ENCODE results near the gene FRMD6. TPM values are rescaled to one million over a fixed set of nuclear protein-coding genes. Genes with fewer than 3 reads are reported as not detected.

The FRMD6 gene
- total RNA-seq, 1 experiment from 2014 or later, result 11.4 TPM

DNA sequence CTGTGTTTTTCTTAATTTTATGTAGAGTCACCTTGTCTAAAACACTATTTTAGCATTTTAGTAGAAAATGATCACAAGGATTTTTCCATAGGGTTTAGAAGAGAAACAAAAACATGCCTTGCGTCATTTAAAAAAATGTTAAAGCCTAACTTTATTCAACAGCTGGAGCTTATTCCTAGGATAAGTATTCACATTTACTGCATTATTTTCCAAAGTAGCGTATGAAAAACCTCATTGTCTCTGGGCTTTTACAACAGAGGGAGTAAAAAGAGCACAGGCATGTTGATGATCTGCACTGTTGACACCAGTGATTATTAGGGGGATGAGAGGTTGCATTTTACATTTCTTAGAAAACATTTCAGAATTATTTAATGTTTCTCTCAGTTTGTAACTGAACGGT is 66.1 kb downstream of the FRMD6 start:
- H4K20me1 ChIP-seq (ENCODE audit: insufficient read depth), result no peaks in the 10 kb centered on the region
- DNase-seq (ENCODE audit: low read depth, low spot score) (no peak), ATAC-seq (no peak)
- no TSS peak for BruUV-seq (replicated peaks)
- no peaks in the 10 kb centered on the region for H3K27me3 ChIP-seq (ENCODE audit: insufficient read depth, low read length)
- H3K27ac ChIP-seq (ENCODE audit: low read depth, low read length), result no peak overlapping the region
- intact Hi-C loops (cut with micrococcal nuclease), result no loop called here
- H3K9me2 ChIP-seq (ENCODE audit: insufficient read depth), result no peaks in the 10 kb centered on the region
- H3K9me3 ChIP-seq (ENCODE audit: control insufficient read depth in 1 of 2, insufficient read depth in 1 of 2, low read depth in 1 of 2, low read length in 2 of 2), result no peaks in the 10 kb centered on the region
- no peak for TF ChIP-seq POLR2AphosphoS5 (IDR thresholded peaks at IDR 0.05; ENCODE audit: low read depth, low read length)
- TF ChIP-seq EZH2phosphoT487 (IDR thresholded peaks at IDR 0.05; ENCODE audit: borderline replicate concordance), result no peak
- TF ChIP-seq, protein P1, sequence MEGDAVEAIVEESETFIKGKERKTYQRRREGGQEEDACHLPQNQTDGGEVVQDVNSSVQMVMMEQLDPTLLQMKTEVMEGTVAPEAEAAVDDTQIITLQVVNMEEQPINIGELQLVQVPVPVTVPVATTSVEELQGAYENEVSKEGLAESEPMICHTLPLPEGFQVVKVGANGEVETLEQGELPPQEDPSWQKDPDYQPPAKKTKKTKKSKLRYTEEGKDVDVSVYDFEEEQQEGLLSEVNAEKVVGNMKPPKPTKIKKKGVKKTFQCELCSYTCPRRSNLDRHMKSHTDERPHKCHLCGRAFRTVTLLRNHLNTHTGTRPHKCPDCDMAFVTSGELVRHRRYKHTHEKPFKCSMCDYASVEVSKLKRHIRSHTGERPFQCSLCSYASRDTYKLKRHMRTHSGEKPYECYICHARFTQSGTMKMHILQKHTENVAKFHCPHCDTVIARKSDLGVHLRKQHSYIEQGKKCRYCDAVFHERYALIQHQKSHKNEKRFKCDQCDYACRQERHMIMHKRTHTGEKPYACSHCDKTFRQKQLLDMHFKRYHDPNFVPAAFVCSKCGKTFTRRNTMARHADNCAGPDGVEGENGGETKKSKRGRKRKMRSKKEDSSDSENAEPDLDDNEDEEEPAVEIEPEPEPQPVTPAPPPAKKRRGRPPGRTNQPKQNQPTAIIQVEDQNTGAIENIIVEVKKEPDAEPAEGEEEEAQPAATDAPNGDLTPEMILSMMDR (IDR thresholded peaks at IDR 0.05 in 2 of 3, conservative IDR thresholded peaks at IDR 0.05 in 1 of 3; ENCODE audit: borderline replicate concordance in 1 of 3, insufficient read depth in 1 of 3, low read depth in 2 of 3, low read length in 2 of 3), result no peak
- no peak for TF ChIP-seq CEBPB (IDR thresholded peaks at IDR 0.05; ENCODE audit: low read depth)
- no peak for TF ChIP-seq SRF (IDR thresholded peaks at IDR 0.05; ENCODE audit: low read depth)
- no peak for TF ChIP-seq CBX3 (IDR thresholded peaks at IDR 0.05; ENCODE audit: low read depth)
- TF ChIP-seq YY1 (IDR thresholded peaks at IDR 0.05; ENCODE audit: extremely low read depth, insufficient replicate concordance, low read depth, low read length), result no peak
- TF ChIP-seq FOSL1 (IDR thresholded peaks at IDR 0.05; ENCODE audit: low read depth), result no peak
- TF ChIP-seq TCF7L2 (IDR thresholded peaks at IDR 0.05; ENCODE audit: borderline replicate concordance, extremely low read depth, insufficient read depth, insufficient read length), result no peak
- TF ChIP-seq EZH2 (IDR thresholded peaks at IDR 0.05), result no peak
- TF ChIP-seq, protein P2, sequence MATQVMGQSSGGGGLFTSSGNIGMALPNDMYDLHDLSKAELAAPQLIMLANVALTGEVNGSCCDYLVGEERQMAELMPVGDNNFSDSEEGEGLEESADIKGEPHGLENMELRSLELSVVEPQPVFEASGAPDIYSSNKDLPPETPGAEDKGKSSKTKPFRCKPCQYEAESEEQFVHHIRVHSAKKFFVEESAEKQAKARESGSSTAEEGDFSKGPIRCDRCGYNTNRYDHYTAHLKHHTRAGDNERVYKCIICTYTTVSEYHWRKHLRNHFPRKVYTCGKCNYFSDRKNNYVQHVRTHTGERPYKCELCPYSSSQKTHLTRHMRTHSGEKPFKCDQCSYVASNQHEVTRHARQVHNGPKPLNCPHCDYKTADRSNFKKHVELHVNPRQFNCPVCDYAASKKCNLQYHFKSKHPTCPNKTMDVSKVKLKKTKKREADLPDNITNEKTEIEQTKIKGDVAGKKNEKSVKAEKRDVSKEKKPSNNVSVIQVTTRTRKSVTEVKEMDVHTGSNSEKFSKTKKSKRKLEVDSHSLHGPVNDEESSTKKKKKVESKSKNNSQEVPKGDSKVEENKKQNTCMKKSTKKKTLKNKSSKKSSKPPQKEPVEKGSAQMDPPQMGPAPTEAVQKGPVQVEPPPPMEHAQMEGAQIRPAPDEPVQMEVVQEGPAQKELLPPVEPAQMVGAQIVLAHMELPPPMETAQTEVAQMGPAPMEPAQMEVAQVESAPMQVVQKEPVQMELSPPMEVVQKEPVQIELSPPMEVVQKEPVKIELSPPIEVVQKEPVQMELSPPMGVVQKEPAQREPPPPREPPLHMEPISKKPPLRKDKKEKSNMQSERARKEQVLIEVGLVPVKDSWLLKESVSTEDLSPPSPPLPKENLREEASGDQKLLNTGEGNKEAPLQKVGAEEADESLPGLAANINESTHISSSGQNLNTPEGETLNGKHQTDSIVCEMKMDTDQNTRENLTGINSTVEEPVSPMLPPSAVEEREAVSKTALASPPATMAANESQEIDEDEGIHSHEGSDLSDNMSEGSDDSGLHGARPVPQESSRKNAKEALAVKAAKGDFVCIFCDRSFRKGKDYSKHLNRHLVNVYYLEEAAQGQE (IDR thresholded peaks at IDR 0.05; ENCODE audit: low read depth), result no peak
- no peak for TF ChIP-seq ZNF274 (IDR thresholded peaks at IDR 0.05; ENCODE audit: low read depth, low read length)
- TF ChIP-seq SIN3A (IDR thresholded peaks at IDR 0.05; ENCODE audit: low read depth), result no peak
- TF ChIP-seq, protein P3, sequence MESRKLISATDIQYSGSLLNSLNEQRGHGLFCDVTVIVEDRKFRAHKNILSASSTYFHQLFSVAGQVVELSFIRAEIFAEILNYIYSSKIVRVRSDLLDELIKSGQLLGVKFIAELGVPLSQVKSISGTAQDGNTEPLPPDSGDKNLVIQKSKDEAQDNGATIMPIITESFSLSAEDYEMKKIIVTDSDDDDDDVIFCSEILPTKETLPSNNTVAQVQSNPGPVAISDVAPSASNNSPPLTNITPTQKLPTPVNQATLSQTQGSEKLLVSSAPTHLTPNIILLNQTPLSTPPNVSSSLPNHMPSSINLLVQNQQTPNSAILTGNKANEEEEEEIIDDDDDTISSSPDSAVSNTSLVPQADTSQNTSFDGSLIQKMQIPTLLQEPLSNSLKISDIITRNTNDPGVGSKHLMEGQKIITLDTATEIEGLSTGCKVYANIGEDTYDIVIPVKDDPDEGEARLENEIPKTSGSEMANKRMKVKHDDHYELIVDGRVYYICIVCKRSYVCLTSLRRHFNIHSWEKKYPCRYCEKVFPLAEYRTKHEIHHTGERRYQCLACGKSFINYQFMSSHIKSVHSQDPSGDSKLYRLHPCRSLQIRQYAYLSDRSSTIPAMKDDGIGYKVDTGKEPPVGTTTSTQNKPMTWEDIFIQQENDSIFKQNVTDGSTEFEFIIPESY (IDR thresholded peaks at IDR 0.05; ENCODE audit: extremely low read depth, insufficient replicate concordance, low read length), result no peak
- no peak for TF ChIP-seq RAD21 (IDR thresholded peaks at IDR 0.05; ENCODE audit: low read depth)
- TF ChIP-seq ZFX (IDR thresholded peaks at IDR 0.05), result no peak
- no peak for TF ChIP-seq SP1 (IDR thresholded peaks at IDR 0.05; ENCODE audit: low read depth)
- no peak for TF ChIP-seq EGR1 (IDR thresholded peaks at IDR 0.05; ENCODE audit: low read depth)
- TF ChIP-seq ELF1 (IDR thresholded peaks at IDR 0.05; ENCODE audit: borderline replicate concordance, low read depth), result no peak
- no peak overlapping the region for H3K4me2 ChIP-seq (ENCODE audit: low read length)
- peaks cover 0 to 3% of the 10 kb centered on the region in 2 experiments; a peak in 1 of 4 replicates for H3K4me1 ChIP-seq (ENCODE audit: control insufficient read depth in 1 of 2, insufficient read depth in 2 of 2, low read length in 2 of 2)
- H2AFZ ChIP-seq (ENCODE audit: low read depth, low read length, poor library complexity, severe bottlenecking), result no peak overlapping the region
- H3K4me3 ChIP-seq (replicated peaks in 1 of 2; ENCODE audit: low read depth in 1 of 2, low read length in 2 of 2), result no peak overlapping the region
- H3K79me2 ChIP-seq (ENCODE audit: insufficient read depth, low read length), result no peaks in the 10 kb centered on the region
- CTCF ChIA-PET, result no interaction called here
- RAD21 ChIA-PET (ENCODE audit: low non-redundant PET in 1 of 2, low total read pairs in 2 of 2, uncharacterized antibody in 2 of 2, unreplicated experiment in 2 of 2), result no interaction called here
- POLR2A ChIA-PET, result no interaction called here
- H3K9ac ChIP-seq (ENCODE audit: low read length), result no peak overlapping the region
- peaks cover 0 to 2% of the 10 kb centered on the region in 2 experiments; a peak in 2 of 4 replicates for H3K36me3 ChIP-seq (ENCODE audit: control insufficient read depth in 1 of 2, insufficient read depth in 2 of 2, low read length in 2 of 2)

Measured in HCT116 (cell line).